Measurements from ENCODE around the gene CHRM2. TPM values are rescaled to one million over a fixed set of nuclear protein-coding genes. Genes with fewer than 3 reads are reported as not detected.

Gene CHRM2
- total RNA-seq, 4 donors from 2014 or later, result 9.1 to 20.0 (median 16.3) TPM

DNA sequence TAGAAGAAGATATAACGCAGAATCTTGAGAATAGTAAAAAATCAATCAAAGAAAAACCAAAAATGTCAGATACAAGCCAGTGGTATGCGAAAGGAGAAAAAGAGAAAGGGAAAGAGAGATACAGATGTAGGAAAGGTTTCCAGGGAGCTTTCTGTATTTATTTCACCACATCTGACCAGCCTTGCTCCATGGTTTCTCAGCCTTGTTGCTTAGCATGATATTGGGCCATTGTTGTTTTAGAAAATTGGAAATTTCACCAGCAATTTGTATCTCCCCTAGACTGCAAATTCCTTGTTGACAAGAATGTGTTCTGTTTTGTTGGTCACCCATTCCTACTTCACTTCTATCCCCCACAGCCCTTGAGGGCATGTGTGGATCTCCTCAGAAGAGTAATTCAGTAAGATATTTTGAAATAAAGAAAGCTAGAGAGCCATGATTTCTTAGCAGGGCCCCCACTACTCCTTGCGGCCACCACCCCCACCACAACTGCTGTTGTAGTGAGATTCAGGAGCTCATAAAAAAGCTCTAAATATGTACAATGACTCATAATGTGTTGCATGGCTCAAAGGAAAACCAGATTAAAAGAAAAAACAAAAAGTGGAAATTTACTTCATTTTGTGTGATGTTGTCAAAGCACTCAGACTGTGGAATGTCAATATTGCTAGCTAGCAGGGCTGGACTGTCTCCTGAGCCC is 138.7 kb downstream of the CHRM2 start:
- TF ChIP-seq, protein P1, sequence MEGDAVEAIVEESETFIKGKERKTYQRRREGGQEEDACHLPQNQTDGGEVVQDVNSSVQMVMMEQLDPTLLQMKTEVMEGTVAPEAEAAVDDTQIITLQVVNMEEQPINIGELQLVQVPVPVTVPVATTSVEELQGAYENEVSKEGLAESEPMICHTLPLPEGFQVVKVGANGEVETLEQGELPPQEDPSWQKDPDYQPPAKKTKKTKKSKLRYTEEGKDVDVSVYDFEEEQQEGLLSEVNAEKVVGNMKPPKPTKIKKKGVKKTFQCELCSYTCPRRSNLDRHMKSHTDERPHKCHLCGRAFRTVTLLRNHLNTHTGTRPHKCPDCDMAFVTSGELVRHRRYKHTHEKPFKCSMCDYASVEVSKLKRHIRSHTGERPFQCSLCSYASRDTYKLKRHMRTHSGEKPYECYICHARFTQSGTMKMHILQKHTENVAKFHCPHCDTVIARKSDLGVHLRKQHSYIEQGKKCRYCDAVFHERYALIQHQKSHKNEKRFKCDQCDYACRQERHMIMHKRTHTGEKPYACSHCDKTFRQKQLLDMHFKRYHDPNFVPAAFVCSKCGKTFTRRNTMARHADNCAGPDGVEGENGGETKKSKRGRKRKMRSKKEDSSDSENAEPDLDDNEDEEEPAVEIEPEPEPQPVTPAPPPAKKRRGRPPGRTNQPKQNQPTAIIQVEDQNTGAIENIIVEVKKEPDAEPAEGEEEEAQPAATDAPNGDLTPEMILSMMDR (IDR thresholded peaks at IDR 0.05), result no peak
- TF ChIP-seq EP300 (IDR thresholded peaks at IDR 0.05) (no peak), POLR2A (IDR thresholded peaks at IDR 0.05; ENCODE audit: low read depth) (no peak), POLR2AphosphoS5 (IDR thresholded peaks at IDR 0.05) (no peak)
- Histone ChIP-seq H3K4me3 (no peak overlapping the region), H3K4me1 (peaks cover 20 to 34% (median 24%) of the 10 kb centered on the region in 4 donors), H3K27ac (replicated peaks in 1 of 4) (peak overlapping the region; percentile 53 to 73 (median 59)), H3K9me3 (no peaks in the 10 kb centered on the region), H3K36me3 (no peaks in the 10 kb centered on the region), H3K27me3 (no peaks in the 10 kb centered on the region)
- 86% methylated on average over 3 of the region's 3 CpGs for WGBS
- DNase-seq (ENCODE audit: extremely low spot score), result no peak
- intact Hi-C loops (cut with DNase I), result no loop called here

DNA sequence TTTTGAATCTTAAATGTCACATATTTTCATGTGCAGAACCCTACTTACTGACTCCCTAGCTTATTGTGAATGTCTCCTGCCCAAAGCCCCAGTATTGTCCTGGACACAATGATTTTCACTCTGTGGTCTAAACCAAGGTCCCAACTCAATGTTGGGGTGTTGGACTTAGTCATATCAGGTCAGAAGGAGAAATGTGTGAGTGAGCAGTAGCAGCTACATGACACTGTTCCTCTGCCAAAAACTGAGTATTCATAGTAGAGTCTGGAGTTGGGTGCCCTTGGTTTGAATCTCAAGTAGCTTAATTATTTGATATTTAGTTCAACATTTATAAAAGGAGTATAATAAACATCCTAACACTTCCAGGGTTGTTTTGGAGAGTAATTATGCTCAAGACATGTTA is 141.0 kb downstream of the CHRM2 start:
- no peak overlapping the region for H3K27ac ChIP-seq (replicated peaks in 1 of 4)
- TF ChIP-seq POLR2A (IDR thresholded peaks at IDR 0.05; ENCODE audit: low read depth) (no peak), EP300 (IDR thresholded peaks at IDR 0.05) (no peak), POLR2AphosphoS5 (IDR thresholded peaks at IDR 0.05) (no peak)
- TF ChIP-seq, protein P1 (IDR thresholded peaks at IDR 0.05), result no peak
- peaks cover 17 to 24% (median 20%) of the 10 kb centered on the region in 4 donors for H3K4me1 ChIP-seq
- no peaks in the 10 kb centered on the region for H3K27me3 ChIP-seq
- intact Hi-C loops (cut with DNase I), result no loop called here
- no peak for DNase-seq (ENCODE audit: extremely low spot score)
- H3K36me3 ChIP-seq, result no peaks in the 10 kb centered on the region
- H3K4me3 ChIP-seq, result no peak overlapping the region
- no peaks in the 10 kb centered on the region for H3K9me3 ChIP-seq

DNA sequence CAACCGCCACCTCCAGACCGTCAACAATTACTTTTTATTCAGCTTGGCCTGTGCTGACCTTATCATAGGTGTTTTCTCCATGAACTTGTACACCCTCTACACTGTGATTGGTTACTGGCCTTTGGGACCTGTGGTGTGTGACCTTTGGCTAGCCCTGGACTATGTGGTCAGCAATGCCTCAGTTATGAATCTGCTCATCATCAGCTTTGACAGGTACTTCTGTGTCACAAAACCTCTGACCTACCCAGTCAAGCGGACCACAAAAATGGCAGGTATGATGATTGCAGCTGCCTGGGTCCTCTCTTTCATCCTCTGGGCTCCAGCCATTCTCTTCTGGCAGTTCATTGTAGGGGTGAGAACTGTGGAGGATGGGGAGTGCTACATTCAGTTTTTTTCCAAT is 146.6 kb downstream of the CHRM2 start:
- Histone ChIP-seq H3K27ac (replicated peaks in 1 of 4) (no peak overlapping the region), H3K27me3 (no peaks in the 10 kb centered on the region), H3K36me3 (peaks cover 0 to 6% (median 0%) of the 10 kb centered on the region in 4 donors), H3K9me3 (no peaks in the 10 kb centered on the region), H3K4me1 (no peaks in the 10 kb centered on the region), H3K4me3 (no peak overlapping the region)
- intact Hi-C loops (cut with DNase I), result no loop called here
- TF ChIP-seq, protein P1 (IDR thresholded peaks at IDR 0.05), result no peak
- no peak for TF ChIP-seq POLR2AphosphoS5 (IDR thresholded peaks at IDR 0.05)
- TF ChIP-seq EP300 (IDR thresholded peaks at IDR 0.05), result no peak
- WGBS, result 98% methylated on average over 3 of the region's 3 CpGs
- no peak for DNase-seq (ENCODE audit: extremely low spot score)

DNA sequence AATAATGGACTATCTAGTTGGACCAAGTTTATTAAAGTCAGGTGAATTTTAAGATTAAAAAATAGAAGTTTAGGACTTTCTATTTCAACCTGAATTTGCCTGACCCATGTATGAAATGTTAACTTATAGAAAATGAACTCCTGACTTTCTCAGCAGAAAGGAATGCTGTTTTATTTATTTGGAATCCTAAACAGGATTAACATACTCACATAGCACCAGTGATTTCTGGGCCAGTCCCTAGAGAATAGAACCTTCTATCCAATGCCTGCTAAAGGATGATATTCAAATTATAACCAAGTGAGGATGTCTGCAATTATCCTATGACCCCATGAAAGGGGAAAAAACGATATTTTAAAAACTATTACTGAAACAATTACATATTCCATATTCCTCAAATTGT is 148.8 kb downstream of the CHRM2 start:
- intact Hi-C loops (cut with DNase I), result no loop called here
- H3K4me1 ChIP-seq, result no peaks in the 10 kb centered on the region
- TF ChIP-seq POLR2AphosphoS5 (IDR thresholded peaks at IDR 0.05) (no peak), POLR2A (IDR thresholded peaks at IDR 0.05; ENCODE audit: low read depth) (no peak), EP300 (IDR thresholded peaks at IDR 0.05) (no peak)
- TF ChIP-seq, protein P1 (IDR thresholded peaks at IDR 0.05), result no peak
- H3K4me3 ChIP-seq, result no peak overlapping the region
- no peak overlapping the region for H3K27ac ChIP-seq (replicated peaks in 1 of 4)
- no peaks in the 10 kb centered on the region for H3K27me3 ChIP-seq
- DNase-seq (ENCODE audit: extremely low spot score), result no peak
- WGBS, result 65% methylated on average over 1 of the region's 1 CpG
- H3K36me3 ChIP-seq, result peaks cover 0 to 6% (median 0%) of the 10 kb centered on the region in 4 donors
- no peaks in the 10 kb centered on the region for H3K9me3 ChIP-seq

DNA sequence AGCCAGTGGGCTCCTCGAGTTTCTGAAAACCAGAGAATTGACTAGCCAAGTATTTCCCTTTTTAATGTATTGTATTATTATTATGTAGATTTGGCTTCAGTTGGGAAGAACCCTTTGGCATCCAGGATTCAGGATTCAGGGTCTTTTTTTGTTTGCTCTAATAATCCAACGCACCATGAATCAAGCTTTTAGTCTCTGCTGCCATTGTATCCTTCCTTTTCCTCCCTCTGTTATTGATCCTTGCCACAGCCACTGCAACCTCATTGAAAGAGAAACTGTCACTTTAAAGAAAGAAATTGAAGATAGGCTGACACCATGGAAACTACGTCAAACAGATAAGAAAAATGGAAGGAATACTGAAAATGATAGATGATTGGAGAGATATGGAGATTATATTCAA is 150.0 kb downstream of the CHRM2 start:
- Histone ChIP-seq H3K27ac (replicated peaks in 1 of 4) (no peak overlapping the region), H3K9me3 (no peaks in the 10 kb centered on the region), H3K4me1 (no peaks in the 10 kb centered on the region), H3K36me3 (peaks cover 0 to 6% (median 0%) of the 10 kb centered on the region in 4 donors), H3K27me3 (no peaks in the 10 kb centered on the region), H3K4me3 (no peak overlapping the region)
- TF ChIP-seq POLR2AphosphoS5 (IDR thresholded peaks at IDR 0.05), result no peak
- no peak for TF ChIP-seq EP300 (IDR thresholded peaks at IDR 0.05)
- TF ChIP-seq, protein P1 (IDR thresholded peaks at IDR 0.05), result no peak
- no peak for TF ChIP-seq POLR2A (IDR thresholded peaks at IDR 0.05; ENCODE audit: low read depth)
- intact Hi-C loops (cut with DNase I), result no loop called here
- no peak for DNase-seq (ENCODE audit: extremely low spot score)
- WGBS, result 84% methylated on average over 3 of the region's 3 CpGs
